22Rv1 (cell line): Measurements from ENCODE around the gene TAF1A.

ENCODE experiments used
- CTCF ChIP-seq: fragments of 450-650 bp; IDR thresholded peaks from 2 replicates; pipeline ENCODE4 v1.5.1; 2017; ENCODE audit warnings: mild to moderate bottlenecking
- ZFX ChIP-seq: fragments of 450-650 bp; IDR thresholded peaks from 2 replicates; pipeline ENCODE4 v1.6.1; 2017; ENCODE audit warnings: antibody characterized with exemption, borderline replicate concordance

GRCh38 chr1:222535455-222535854 is 54.3 kb downstream of the TAF1A start:
- TF ChIP-seq CTCF = no peak
- TF ChIP-seq ZFX = no peak
